Esophagus (tissue), 2 donors: ENCODE results near the gene SEMA3C. TPM values are rescaled to one million over a fixed set of nuclear protein-coding genes. Genes with fewer than 3 reads are reported as not detected.

Source experiments
- H3K27ac ChIP-seq, 2 donors: one replicate each; pipeline ENCODE4 v1.5.1; 2013; ENCODE audit warnings: low read depth in 2 of 2, mild to moderate bottlenecking in 2 of 2, inconsistent platforms in 1 of 2, low read length in 1 of 2, moderate library complexity in 1 of 2
- H3K27me3 ChIP-seq, 2 donors: one replicate each; pipeline ENCODE4 v1.6.1; 2013; ENCODE audit warnings: low read length in 2 of 2, control low read depth in 1 of 2, mild to moderate bottlenecking in 1 of 2; ENCODE audit not compliant: insufficient read depth in 2 of 2, control insufficient read depth in 1 of 2
- H3K36me3 ChIP-seq, 2 donors: one replicate each; pipeline ENCODE4 v1.6.1; 2013; ENCODE audit warnings: low read length in 1 of 2; ENCODE audit not compliant: control insufficient read depth in 2 of 2, insufficient read depth in 2 of 2
- H3K4me1 ChIP-seq, 2 donors: one replicate each; pipeline ENCODE4 v1.6.1; 2013; ENCODE audit warnings: low read length in 1 of 2; ENCODE audit not compliant: control insufficient read depth in 2 of 2, insufficient read depth in 2 of 2
- H3K4me3 ChIP-seq, 2 donors: one replicate each; pipeline ENCODE4 v1.5.1; 2013; ENCODE audit warnings: low read length in 2 of 2, mild to moderate bottlenecking in 2 of 2, low read depth in 1 of 2, moderate library complexity in 1 of 2
- H3K9me3 ChIP-seq, 2 donors: one replicate each; pipeline ENCODE4 v1.6.1; 2013; ENCODE audit warnings: mild to moderate bottlenecking in 2 of 2, low read depth in 1 of 2, low read length in 1 of 2, moderate library complexity in 1 of 2; ENCODE audit not compliant: control insufficient read depth in 2 of 2, insufficient read depth in 1 of 2
- WGBS, 2 donors: extraction: QIAGEN DNeasy Blood & Tissue Kit; methylation state at CpG; one replicate each; pipeline ENCODE4 v1.1.7; 2013; 5-methylcytosine and 5-hydroxymethylcytosine counted together
- polyA plus RNA-seq, 2 donors: library from polyadenylated mRNA; stranded (reverse); fragments of 200-250 nt; gene quantifications; one replicate each; pipeline ENCODE4 v1.2.3, GENCODE V29; 2013
- donor health status: healthy with polysubstance abuse.
- donor health status: Bipolar disorder and iron deficiency.

Gene SEMA3C
- polyA plus RNA-seq, 2 donors = 1.8 to 3.4 TPM

GRCh38 chr7:80740778-80741545 is 177.9 kb downstream of the SEMA3C start:
- no peak overlapping the region for H3K27ac ChIP-seq
- H3K4me3 ChIP-seq = no peak overlapping the region
- no peaks in the 10 kb centered on the region for H3K36me3 ChIP-seq
- H3K27me3 ChIP-seq = no peaks in the 10 kb centered on the region
- no peaks in the 10 kb centered on the region for H3K4me1 ChIP-seq
- 30 to 44% methylated on average over 1 of the region's 1 CpG for WGBS, 2 donors
- H3K9me3 ChIP-seq = no peaks in the 10 kb centered on the region

- H3K27ac ChIP-seq = no peak overlapping the region
These were observed 182.3 kb downstream of the SEMA3C start for GRCh38 chr7:80736371-80737125.

GRCh38 chr7:80735330-80735729 is 183.5 kb downstream of the SEMA3C start:
- no peaks in the 10 kb centered on the region for H3K9me3 ChIP-seq
- H3K4me3 ChIP-seq = no peak overlapping the region
- H3K27ac ChIP-seq = no peak overlapping the region
- WGBS, 2 donors = 93 to 94% methylated on average over 12 of the region's 12 CpGs
- no peaks in the 10 kb centered on the region for H3K36me3 ChIP-seq
- H3K4me1 ChIP-seq = no peaks in the 10 kb centered on the region
- no peaks in the 10 kb centered on the region for H3K27me3 ChIP-seq

More at GRCh38 chr7:80736371-80737125, 182.3 kb downstream of the SEMA3C start:
- Histone ChIP-seq H3K36me3 (no peaks in the 10 kb centered on the region), H3K4me3 (no peak overlapping the region), H3K9me3 (no peaks in the 10 kb centered on the region), H3K4me1 (no peaks in the 10 kb centered on the region), H3K27me3 (no peaks in the 10 kb centered on the region)
- 85% methylated on average over 4 of the region's 4 CpGs for WGBS, 2 donors

GRCh38 chr7:80734011-80734410 is 184.8 kb downstream of the SEMA3C start:
- no peaks in the 10 kb centered on the region for H3K27me3 ChIP-seq
- no peak overlapping the region for H3K27ac ChIP-seq
- 92% methylated on average over 4 of the region's 4 CpGs for WGBS, 2 donors
- H3K36me3 ChIP-seq = no peaks in the 10 kb centered on the region
- H3K4me1 ChIP-seq = no peaks in the 10 kb centered on the region
- no peaks in the 10 kb centered on the region for H3K9me3 ChIP-seq
- no peak overlapping the region for H3K4me3 ChIP-seq

- Histone ChIP-seq H3K4me3 (no peak overlapping the region), H3K4me1 (no peaks in the 10 kb centered on the region), H3K9me3 (no peaks in the 10 kb centered on the region), H3K27ac (no peak overlapping the region), H3K27me3 (no peaks in the 10 kb centered on the region), H3K36me3 (no peaks in the 10 kb centered on the region)
- WGBS, 2 donors = 47 to 50% methylated on average over 3 of the region's 3 CpGs
These were observed 185.4 kb downstream of the SEMA3C start for GRCh38 chr7:80733333-80733915.

- no peak overlapping the region for H3K27ac ChIP-seq
These were observed 186.2 kb downstream of the SEMA3C start for GRCh38 chr7:80732630-80733029.

GRCh38 chr7:80731281-80731680 is 187.6 kb downstream of the SEMA3C start:
- H3K27ac ChIP-seq = no peak overlapping the region
- no peaks in the 10 kb centered on the region for H3K36me3 ChIP-seq
- WGBS, 2 donors = 75 to 78% methylated on average over 2 of the region's 2 CpGs
- no peaks in the 10 kb centered on the region for H3K4me1 ChIP-seq
- H3K4me3 ChIP-seq = no peak overlapping the region
- no peaks in the 10 kb centered on the region for H3K27me3 ChIP-seq
- no peaks in the 10 kb centered on the region for H3K9me3 ChIP-seq

More at GRCh38 chr7:80732630-80733029, 186.2 kb downstream of the SEMA3C start:
- H3K4me1 ChIP-seq = no peaks in the 10 kb centered on the region
- 66 to 73% methylated on average over 6 of the region's 6 CpGs for WGBS, 2 donors
- H3K4me3 ChIP-seq = no peak overlapping the region
- no peaks in the 10 kb centered on the region for H3K9me3 ChIP-seq
- H3K36me3 ChIP-seq = no peaks in the 10 kb centered on the region
- no peaks in the 10 kb centered on the region for H3K27me3 ChIP-seq

- no peaks in the 10 kb centered on the region for H3K36me3 ChIP-seq
- no peaks in the 10 kb centered on the region for H3K4me1 ChIP-seq
- H3K9me3 ChIP-seq = no peaks in the 10 kb centered on the region
- no peaks in the 10 kb centered on the region for H3K27me3 ChIP-seq
- WGBS, 2 donors = 51 to 64% methylated on average over 2 of the region's 2 CpGs
- no peak overlapping the region for H3K27ac ChIP-seq
- no peak overlapping the region for H3K4me3 ChIP-seq
These were observed 189.1 kb downstream of the SEMA3C start for GRCh38 chr7:80729591-80730320.

GRCh38 chr7:80726666-80727065 is 192.2 kb downstream of the SEMA3C start:
- Histone ChIP-seq H3K4me3 (no peak overlapping the region), H3K36me3 (no peaks in the 10 kb centered on the region), H3K4me1 (no peaks in the 10 kb centered on the region), H3K9me3 (no peaks in the 10 kb centered on the region), H3K27me3 (no peaks in the 10 kb centered on the region), H3K27ac (no peak overlapping the region)
- 66 to 72% methylated on average over 3 of the region's 3 CpGs for WGBS, 2 donors
